Lung (tissue), 12 donors: ENCODE measurements around the gene PCDHGB2. TPM values are rescaled to one million over a fixed set of nuclear protein-coding genes. Genes with fewer than 3 reads are reported as not detected.

ENCODE experiments used
- ATAC-seq: fragments of 200-7000 bp; cut with Tn5 transposase; one replicate; pipeline ENCODE4 v1.9.1; 2020; ENCODE audit warnings: moderate number of reproducible peaks; ENCODE audit not compliant: insufficient read depth, low FRiP score
- DNase-seq, 3 donors: peaks; one replicate each; pipeline ENCODE4 v3.0.0-alpha.2; 2013 to 2017
- H3K27ac ChIP-seq, 2 donors: one replicate each; pipeline ENCODE4 v1.5.1; 2013; ENCODE audit warnings: mild to moderate bottlenecking in 2 of 2, moderate library complexity in 2 of 2, control low read depth in 1 of 2, inconsistent platforms in 1 of 2, low read depth in 1 of 2, low read length in 1 of 2
- H3K27me3 ChIP-seq, 3 donors: one replicate each; pipeline ENCODE4 v1.5.1; 2013; ENCODE audit warnings: low read length in 2 of 3; ENCODE audit not compliant: control insufficient read depth in 3 of 3, insufficient read depth in 3 of 3
- H3K36me3 ChIP-seq, 4 donors: one replicate each; pipeline ENCODE4 v1.5.1; 2013; ENCODE audit warnings: low read length in 4 of 4, mild to moderate bottlenecking in 1 of 4, moderate library complexity in 1 of 4; ENCODE audit not compliant: control insufficient read depth in 4 of 4, insufficient read depth in 4 of 4
- H3K4me1 ChIP-seq, 5 donors: one replicate each; pipeline ENCODE4 v1.5.1; 2013; ENCODE audit warnings: low read length in 5 of 5, mild to moderate bottlenecking in 2 of 5, moderate library complexity in 1 of 5; ENCODE audit not compliant: control insufficient read depth in 5 of 5, insufficient read depth in 5 of 5
- H3K4me3 ChIP-seq: one replicate; pipeline ENCODE4 v1.5.1; 2013; ENCODE audit warnings: mild to moderate bottlenecking, control low read depth, moderate library complexity
- H3K9ac ChIP-seq, 2 donors: one replicate each; pipeline ENCODE4 v1.5.1; 2013; ENCODE audit warnings: low read length in 2 of 2, control low read depth in 1 of 2; ENCODE audit not compliant: insufficient read depth in 1 of 2
- H3K9me3 ChIP-seq, 4 donors: one replicate each; pipeline ENCODE4 v1.5.1; 2013; ENCODE audit warnings: low read length in 3 of 4, mild to moderate bottlenecking in 1 of 4, moderate library complexity in 1 of 4; ENCODE audit not compliant: control insufficient read depth in 4 of 4, insufficient read depth in 3 of 4
- CTCF ChIP-seq: IDR thresholded peaks from 2 replicates; pipeline ENCODE4 v1.5.1; 2012; ENCODE audit warnings: mild to moderate bottlenecking; ENCODE audit errors: control extremely low read depth, extremely low read depth
- WGBS, 2 donors: extraction: QIAGEN DNeasy Blood & Tissue Kit; methylation state at CpG; one replicate each; pipeline ENCODE4 v1.1.7; 2013; 5-methylcytosine and 5-hydroxymethylcytosine counted together
- polyA plus RNA-seq, 2 donors: library from polyadenylated mRNA; stranded (reverse); fragments of 200-250 nt; gene quantifications; one replicate each; pipeline ENCODE4 v1.2.1, GENCODE V29; 2013
- total RNA-seq, 2 donors: library from RNA; depleted of rRNA in 1 of 2; stranded (reverse); fragments of >200 nt in 1 of 2; gene quantifications; one replicate each; pipeline ENCODE4 v1.2.1, GENCODE V29; 2014 to 2021
- donor health status: control.
- donor health status: control.
- donor health status: Bipolar disorder and iron deficiency.
- donor health status: healthy.
- donor health status: DM: yes; HTN: yes; CAD: no.

PCDHGB2 gene
- total and polyA plus RNA-seq, 4 donors, result 0.28 to 10.1 (median 2.5) TPM

DNA sequence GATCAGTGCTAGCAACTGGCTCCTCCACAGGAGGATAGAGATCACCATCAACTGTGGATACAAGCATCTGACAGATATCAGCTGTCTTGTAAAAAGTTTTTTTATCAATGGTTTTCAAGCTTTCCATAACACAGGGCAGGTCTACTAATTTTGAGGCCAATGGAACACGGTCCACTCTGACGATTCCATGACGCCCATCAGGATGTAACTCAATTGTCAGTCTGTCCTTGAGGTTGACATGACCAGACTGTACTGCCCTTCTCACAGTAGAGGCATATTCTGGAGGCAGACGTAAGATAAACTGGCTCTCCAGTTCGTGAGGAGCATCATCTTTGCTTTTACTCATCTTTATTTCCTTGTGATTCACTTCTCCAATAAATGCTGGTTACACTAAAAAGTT is 40.1 kb upstream of the PCDHGB2 start:
- H3K27me3 ChIP-seq, result no peaks in the 10 kb centered on the region
- DNase-seq, result no peak
- H3K9me3 ChIP-seq, result peaks cover 25 to 39% (median 32%) of the 10 kb centered on the region in 4 donors
- peaks cover 0 to 37% (median 21%) of the 10 kb centered on the region in 4 donors for H3K36me3 ChIP-seq
- H3K27ac ChIP-seq, result peak overlapping the region in 1 of 2 donors; percentile 96
- no peak for TF ChIP-seq CTCF
- peak overlapping the region; percentile 24 for H3K4me3 ChIP-seq
- H3K4me1 ChIP-seq, result peaks cover 0 to 9% (median 0%) of the 10 kb centered on the region in 5 donors
- 77% methylated on average over 5 of the region's 5 CpGs for WGBS, 2 donors
- no peak overlapping the region for H3K9ac ChIP-seq
- ATAC-seq, result no peak

GRCh38 chr5:141320225-141321169 is 39.3 kb upstream of the PCDHGB2 start, which contains the start of gene TAF7:
Gene TAF7 (minus strand): TSS chr5:141320784. CDS start chr5:141320044, 740 bp downstream.
- Histone ChIP-seq H3K27ac (peak within 1 kb of the TSS; percentile 93 to 96), H3K27me3 (no peaks in the 10 kb centered on the region), H3K4me1 (peaks cover 0 to 9% (median 0%) of the 10 kb centered on the region in 5 donors), H3K9ac (peak within 1 kb of the TSS; percentile 95 to 100), H3K36me3 (peaks cover 0 to 36% (median 17%) of the 10 kb centered on the region in 4 donors), H3K4me3 (peak within 1 kb of the TSS; percentile 74), H3K9me3 (peaks cover 22 to 35% (median 26%) of the 10 kb centered on the region in 4 donors)
- DNase-seq, result peak; percentile 96 to 98 (median 97)
- peak; percentile 77 for TF ChIP-seq CTCF
- 1 to 3% methylated on average over 66 to 67 of the region's 67 CpGs for WGBS, 2 donors
- ATAC-seq, result peak; percentile 97

GRCh38 chr5:141322261-141322660 is 37.5 kb upstream of the PCDHGB2 start:
- ATAC-seq, result no peak
- DNase-seq, result no peak
- H3K9me3 ChIP-seq, result peaks cover 17 to 32% (median 27%) of the 10 kb centered on the region in 4 donors

More at GRCh38 chr5:141322261-141322660, 37.5 kb upstream of the PCDHGB2 start:
- H3K27ac ChIP-seq, result no peak overlapping the region
- peaks cover 0 to 4% (median 0%) of the 10 kb centered on the region in 3 donors for H3K27me3 ChIP-seq
- no peak overlapping the region for H3K4me3 ChIP-seq
- no peak for TF ChIP-seq CTCF
- 86 to 94% methylated on average over 3 of the region's 3 CpGs for WGBS, 2 donors
- H3K36me3 ChIP-seq, result peaks cover 0 to 24% (median 15%) of the 10 kb centered on the region in 4 donors
- peaks cover 0 to 9% (median 0%) of the 10 kb centered on the region in 5 donors for H3K4me1 ChIP-seq
- no peak overlapping the region for H3K9ac ChIP-seq
